Inferior parietal cortex (tissue), 1 donor: ENCODE results near the gene TADA2A.
A peak's percentile ranks its signal among the peaks of the same experiment; 100 is the strongest.
"Not testable (repeated sequence)": the region's sequence is repeated elsewhere in the genome, so short reads cannot be mapped to it uniquely, and the experiment has no call there.

Experiments
- DNase-seq: peaks from one replicate; pipeline ENCODE4 v3.0.0-alpha.2; 2016; ENCODE audit errors: extremely low spot score

TADA2A gene

DNA sequence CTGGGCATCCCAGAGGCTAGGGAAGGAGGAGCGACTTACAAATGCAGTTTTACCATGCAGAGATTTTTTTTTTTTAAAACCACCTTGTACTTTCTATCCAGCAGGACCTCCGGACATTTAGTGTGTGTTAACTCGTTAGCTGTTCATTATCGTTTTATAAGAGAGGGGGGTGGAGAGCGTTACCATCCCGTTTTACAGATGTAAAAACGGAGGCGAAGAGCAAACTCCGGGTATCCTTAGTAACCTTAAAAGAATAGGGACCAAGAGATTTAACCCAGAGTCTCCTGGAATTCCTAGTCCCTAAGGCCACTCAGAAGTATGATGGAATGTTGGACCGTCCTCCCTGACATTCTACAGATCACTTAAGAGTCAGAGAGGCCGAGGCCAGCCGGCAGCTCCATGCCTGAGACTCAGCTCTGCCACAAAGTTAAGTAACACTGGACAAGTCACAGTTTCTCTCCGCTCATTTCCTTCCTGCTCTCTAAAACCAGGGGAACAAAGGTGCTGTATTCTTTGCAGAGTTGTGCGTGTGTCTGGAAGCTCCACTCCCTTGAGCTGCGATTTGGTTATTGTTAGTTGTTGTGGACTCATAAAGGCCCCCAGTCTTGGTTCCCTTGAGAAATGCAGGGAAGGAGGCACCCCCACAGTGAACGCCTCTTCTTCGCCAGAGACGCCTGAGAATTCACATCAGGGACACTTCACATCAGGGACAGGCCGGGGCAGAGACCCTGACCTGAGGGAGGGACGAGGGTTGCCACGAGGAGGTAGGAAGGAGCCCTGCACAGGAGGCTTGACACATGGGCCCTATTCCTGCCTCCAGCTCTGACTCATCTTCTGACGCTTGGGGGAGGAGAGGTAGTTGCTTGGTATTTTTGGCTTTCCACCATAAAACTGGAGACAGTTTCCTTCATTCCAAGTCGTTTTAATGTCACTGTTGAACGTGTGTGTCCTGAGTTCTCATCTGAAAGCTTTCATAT, 84.2 kb downstream of the TADA2A start:
- DNase-seq = peak; percentile 57

DNA sequence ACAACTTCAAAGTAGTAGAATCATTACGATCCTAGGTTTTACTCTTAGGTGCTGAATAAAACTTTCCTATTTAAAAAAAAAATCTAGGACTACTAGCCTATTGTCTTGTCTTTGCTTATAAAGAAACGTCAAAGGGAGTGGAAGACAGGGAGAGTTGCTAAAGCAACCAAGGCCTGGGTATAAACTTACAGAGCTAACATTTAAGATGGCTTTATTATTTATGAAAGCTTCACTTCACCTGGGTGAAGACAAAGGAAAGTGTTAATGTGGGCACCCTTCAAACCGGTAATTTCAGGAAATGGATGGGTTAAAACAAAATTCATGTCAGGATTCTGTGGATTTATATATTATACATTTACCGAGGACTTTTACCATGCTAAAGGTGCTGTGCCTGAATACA, 85.5 kb downstream of the TADA2A start:
- DNase-seq = no peak

DNA sequence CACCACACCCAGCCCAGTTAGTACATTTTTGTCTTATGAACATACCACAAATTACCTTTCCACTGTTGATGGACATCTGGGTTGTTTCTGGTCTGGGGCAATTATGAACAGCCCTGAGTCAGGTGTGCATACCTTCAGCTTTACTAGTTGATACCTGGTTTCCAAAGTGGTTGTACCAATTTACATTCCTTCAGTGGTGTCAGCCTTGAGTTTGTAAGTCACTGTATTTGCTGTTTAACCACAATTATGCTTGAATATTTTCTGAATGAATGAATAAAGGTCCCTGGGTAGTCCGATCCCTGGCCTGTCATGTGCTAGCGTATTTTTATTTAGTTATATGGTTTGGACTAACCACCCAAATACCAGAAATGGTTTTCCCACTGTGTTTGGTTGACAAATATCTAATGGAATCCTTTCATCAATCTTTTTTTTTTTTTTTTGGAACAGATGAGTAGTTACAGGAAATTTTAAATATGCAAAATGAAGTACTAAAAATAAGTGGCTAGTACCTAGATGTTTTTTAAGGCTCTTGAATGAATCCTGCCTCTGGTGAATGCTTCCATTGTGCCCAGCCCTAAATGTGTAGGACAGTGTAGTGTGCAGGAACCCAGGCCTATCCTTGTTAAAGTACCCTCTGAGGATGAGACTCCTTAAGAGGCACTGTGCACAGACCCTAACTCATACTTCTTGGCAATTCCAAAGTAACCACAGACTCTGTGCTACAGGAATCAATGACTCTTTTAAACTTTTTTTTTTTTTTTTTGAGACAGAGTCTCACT, 86.8 kb downstream of the TADA2A start:
- no peak for DNase-seq

DNA sequence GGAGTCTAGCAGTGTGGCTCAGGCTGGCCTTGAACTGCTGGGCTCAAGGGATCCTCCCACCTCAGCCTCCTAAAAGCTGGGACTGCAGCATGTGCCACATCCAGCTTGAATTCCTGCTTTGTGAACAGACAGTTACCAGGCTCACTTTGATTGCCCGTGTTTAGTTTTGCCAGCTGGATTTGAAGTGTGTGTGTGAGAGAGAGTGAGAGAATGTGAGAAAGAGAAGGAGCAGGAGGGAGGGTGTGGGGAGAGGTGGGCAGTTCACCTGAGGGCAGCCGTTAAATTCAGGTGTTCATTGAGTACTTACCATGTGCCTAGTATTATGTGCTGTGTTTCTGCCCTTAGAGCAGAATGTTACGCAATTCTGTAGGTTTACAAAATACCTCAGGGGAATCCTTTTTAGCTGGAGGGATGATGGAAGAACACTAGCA, 87.7 kb downstream of the TADA2A start:
- no peak for DNase-seq

- DNase-seq = no peak
Observed at GRCh38 chr17:37494971-37495370, 88.3 kb downstream of the TADA2A start.

GRCh38 chr17:37500378-37500777, 93.7 kb downstream of the TADA2A start:
- no peak for DNase-seq

DNA sequence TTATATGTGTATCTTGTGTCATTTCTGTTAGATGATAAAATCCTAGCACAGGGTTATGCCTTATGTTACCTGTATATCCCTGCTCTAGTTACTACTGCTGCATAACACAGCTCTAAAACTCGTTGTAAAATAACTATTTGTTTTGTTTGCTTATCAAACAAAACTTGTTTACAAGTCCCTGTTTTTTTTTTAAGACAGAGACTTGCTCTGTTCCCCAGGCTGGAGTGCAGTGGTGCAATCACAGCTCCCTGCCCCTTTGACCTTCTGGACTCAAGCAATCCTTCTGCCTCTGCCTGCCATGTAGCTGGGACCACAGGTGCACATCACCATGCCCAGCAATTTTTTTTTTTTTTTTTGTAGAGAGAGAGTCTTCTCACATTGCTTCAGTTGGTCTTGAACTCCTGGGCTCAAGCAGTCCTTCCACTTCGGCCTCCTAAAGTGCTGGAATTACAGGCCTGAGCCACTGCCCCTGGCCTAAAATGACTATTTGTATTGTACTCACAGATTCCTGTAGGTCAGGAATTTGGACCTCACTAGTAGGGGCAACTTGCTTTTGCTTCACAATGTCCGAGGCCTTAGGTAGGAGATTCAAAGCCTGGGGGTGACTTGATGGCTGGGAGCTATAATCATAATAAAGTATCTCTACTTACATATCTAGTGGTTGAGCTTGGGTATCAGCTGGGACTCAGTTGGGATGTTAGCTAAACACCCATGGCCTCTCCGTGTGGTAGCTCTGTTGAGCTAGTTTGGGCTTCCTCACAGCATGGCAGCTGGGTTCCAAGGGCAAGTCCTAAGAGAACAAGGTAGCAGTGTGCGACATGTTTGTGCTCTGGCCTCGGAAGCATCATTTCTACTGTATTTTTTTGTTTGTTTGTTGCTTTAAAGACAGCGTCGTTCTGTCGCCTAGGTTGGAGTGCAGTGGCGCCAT, 95.6 kb downstream of the TADA2A start:
- no peak for DNase-seq

- DNase-seq = no peak
Observed at GRCh38 chr17:37503148-37503547, 96.5 kb downstream of the TADA2A start.

DNA sequence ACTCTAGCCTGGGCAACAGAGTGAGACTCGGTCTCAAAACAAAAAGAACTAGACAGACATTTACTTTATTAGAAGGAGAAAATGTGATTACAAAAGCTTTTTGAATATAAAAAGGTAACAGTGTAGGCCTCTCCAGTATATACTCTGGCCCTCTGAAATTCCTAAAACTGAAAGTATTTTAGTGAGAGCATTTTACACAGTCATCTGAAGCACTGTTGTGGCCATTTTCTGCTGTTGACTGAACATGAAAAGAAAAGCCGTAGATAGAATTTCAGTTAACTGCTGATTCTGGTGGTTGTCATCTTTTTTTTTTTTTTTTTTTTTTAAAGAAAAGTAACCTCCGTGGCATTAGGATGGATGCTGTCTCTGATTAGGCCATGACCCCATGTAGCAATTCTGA, 98.6 kb downstream of the TADA2A start:
- no peak for DNase-seq

GRCh38 chr17:37506678-37507077, 100.0 kb downstream of the TADA2A start:
- no peak for DNase-seq

DNA sequence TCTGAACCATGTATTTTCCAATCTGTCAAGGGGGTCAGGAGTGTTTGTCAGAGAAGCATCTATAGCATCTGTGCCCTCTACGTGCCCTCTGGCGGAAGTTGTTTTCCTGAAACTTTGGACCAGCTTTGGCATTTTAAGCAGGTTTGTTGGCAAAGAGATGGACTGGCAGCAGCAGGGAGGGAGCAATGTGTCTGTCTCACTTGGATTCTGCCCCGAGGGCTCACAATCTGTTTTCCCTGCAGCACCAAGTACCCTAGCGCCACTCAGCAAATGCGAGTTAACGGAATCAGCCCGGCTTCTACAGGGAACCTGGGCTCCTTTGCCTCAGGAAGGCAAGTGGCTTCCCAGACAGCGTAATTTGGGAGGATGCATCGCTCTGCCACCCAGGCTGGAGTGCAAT, 100.4 kb downstream of the TADA2A start:
- DNase-seq = no peak

DNA sequence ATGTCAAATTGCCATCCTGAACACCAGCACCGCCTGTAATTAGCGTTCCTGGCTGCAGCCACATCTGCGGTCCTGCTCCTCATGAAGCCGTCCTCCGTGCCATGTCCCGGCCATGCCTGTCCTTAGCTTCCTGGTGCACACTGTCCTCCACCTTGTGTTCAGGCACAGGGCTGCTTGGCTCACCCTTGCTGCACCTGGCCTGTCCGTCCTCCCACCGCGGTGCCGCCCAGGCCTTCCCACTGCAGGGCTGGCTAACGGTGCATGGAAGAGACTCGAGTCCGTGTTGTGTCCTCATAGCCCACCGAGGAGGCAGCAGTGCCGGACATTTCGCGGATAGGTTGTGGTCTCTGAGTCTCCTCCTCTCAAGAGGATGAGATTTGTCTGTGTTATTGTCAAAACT, 103.4 kb downstream of the TADA2A start:
- no peak for DNase-seq

- not testable (repeated sequence) for DNase-seq
Observed at GRCh38 chr17:37511642-37512041, 105.0 kb downstream of the TADA2A start.

DNA sequence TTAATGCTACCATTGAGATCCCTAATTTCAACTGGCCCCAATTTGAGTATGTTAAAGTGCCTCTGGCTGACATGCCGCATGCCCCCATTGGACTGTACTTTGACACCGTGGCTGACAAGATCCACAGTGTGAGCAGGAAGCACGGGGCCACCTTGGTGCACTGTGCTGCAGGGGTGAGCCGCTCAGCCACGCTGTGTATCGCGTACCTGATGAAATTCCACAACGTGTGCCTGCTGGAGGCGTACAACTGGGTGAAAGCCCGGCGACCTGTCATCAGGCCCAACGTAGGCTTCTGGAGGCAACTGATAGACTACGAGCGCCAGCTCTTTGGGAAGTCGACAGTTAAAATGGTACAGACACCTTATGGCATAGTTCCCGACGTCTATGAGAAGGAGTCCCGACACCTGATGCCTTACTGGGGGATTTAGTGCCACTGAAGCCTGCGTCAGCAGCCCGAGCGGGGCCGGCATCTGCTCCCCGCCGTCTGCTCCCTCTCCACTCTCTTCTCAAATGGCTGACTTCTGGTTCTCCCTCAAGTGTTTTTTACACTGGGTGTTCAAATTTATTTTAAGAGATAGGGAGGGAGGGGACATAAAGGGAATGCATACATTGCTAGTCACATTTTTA, 105.9 kb downstream of the TADA2A start:
- no peak for DNase-seq

GRCh38 chr17:37513711-37514110, 107.0 kb downstream of the TADA2A start:
- DNase-seq = no peak

DNA sequence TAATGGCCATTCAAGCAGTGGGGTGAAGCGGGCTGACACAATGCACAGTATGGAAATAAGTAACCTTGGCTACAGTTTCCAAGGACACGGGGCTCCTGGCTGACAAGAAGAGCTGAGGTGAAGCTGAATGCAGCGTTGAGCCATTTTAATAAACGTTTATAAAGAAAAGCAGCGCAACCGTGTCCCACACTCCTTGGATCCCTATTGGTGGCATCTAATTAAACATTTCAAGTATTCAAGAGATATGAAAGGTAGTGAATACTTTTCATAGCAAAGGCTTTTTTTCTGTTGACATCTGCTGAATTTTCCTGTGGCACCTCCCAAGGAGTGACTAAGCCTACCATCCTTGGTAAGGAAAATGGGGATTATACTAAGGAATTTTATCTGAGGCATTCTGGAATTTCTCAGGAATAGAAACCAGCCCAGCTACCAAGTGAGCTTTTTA, 109.5 kb downstream of the TADA2A start:
- no peak for DNase-seq

GRCh38 chr17:37517881-37518280, 111.2 kb downstream of the TADA2A start:
- DNase-seq = no peak

- DNase-seq = no peak
Observed at GRCh38 chr17:37518826-37519225, 112.1 kb downstream of the TADA2A start.

GRCh38 chr17:37519251-37519985, 112.7 kb downstream of the TADA2A start:
- DNase-seq = no peak

GRCh38 chr17:37520174-37520573, 113.5 kb downstream of the TADA2A start:
- no peak for DNase-seq
